Activated CD8-positive, alpha-beta T cell treated with anti-CD3 and anti-CD28 coated beads, Interleukin-2, amount 10 ng/mL, durations not matched to agents 7 days and 5 days (primary cell): ENCODE data around the gene CRAT. TPM values are rescaled to one million over a fixed set of nuclear protein-coding genes. Genes with fewer than 3 reads are reported as not detected.
A peak's percentile ranks its signal among the peaks of the same experiment; 100 is the strongest.
"Not testable (repeated sequence)": the region's sequence is repeated elsewhere in the genome, so short reads cannot be mapped to it uniquely, and the experiment has no call there.

Experiments used
- ATAC-seq: fragments of 150-1000 bp; cut with Tn5 transposase; one replicate; pipeline ENCODE4 v1.10.0; 2021; ENCODE audit warnings: moderate library complexity
- CTCF ChIA-PET: fragments of 350-600 bp; sonication (Branson Sonifier 250); formaldehyde crosslinking; loops from one replicate; lab custom pipeline; 2021; ENCODE audit warnings: antibody characterized with exemption; lab: Charles Lee
- POLR2A ChIA-PET: fragments of 350-600 bp; sonication (Branson Sonifier 250); formaldehyde crosslinking; loops from one replicate; lab custom pipeline; 2021; ENCODE audit warnings: antibody characterized with exemption; lab: Charles Lee
- DNase-seq: peaks from one replicate; pipeline ENCODE4 v3.0.0-alpha.2; 2020
- H3K27ac Mint-ChIP-seq: one replicate; pipeline ENCODE4 v1.8.0; 2021; ENCODE audit warnings: mild to moderate bottlenecking, mixed read lengths
- H3K27me3 Mint-ChIP-seq: one replicate; pipeline ENCODE4 v1.8.0; 2021; ENCODE audit warnings: low read depth, mixed read lengths
- H3K36me3 Mint-ChIP-seq: one replicate; pipeline ENCODE4 v1.8.0; 2021; ENCODE audit warnings: low read depth, mixed read lengths
- H3K4me1 Mint-ChIP-seq: one replicate; pipeline ENCODE4 v1.8.0; 2021; ENCODE audit warnings: low read depth, mixed read lengths
- H3K4me3 Mint-ChIP-seq: one replicate; pipeline ENCODE4 v1.8.0; 2021; ENCODE audit warnings: mild to moderate bottlenecking, mixed read lengths
- H3K9me3 Mint-ChIP-seq: one replicate; pipeline ENCODE4 v1.8.0; 2022; ENCODE audit warnings: mixed read lengths; ENCODE audit not compliant: insufficient read depth
- total RNA-seq, 2 experiments: library from RNA; stranded (reverse); gene quantifications; one replicate each; pipeline ENCODE4 v1.2.3, GENCODE V29; 2021

The CRAT gene
- total RNA-seq, 2 experiments from 2014 or later = 21.9 to 22.2 TPM

- no peak for DNase-seq
- POLR2A ChIA-PET = interaction anchor here (0.7 to 1.8 kb wide), 4 partner anchors 11 to 81 kb away, joined by 3 to 5 read pairs (median 4); partner anchors contain the start of genes CRAT, IER5L and PTPA
- no peak overlapping the region for H3K4me3 Mint-ChIP-seq
- peaks cover 37% of the 10 kb centered on the region for H3K36me3 Mint-ChIP-seq
- H3K9me3 Mint-ChIP-seq = no peaks in the 10 kb centered on the region
- H3K4me1 Mint-ChIP-seq = no peaks in the 10 kb centered on the region
- no peaks in the 10 kb centered on the region for H3K27me3 Mint-ChIP-seq
- CTCF ChIA-PET = interaction anchor here (0.6 to 3.3 kb wide), 5 partner anchors 14 to 520 kb away, joined by 3 to 15 read pairs (median 4); no protein-coding TSS in a partner anchor
- H3K27ac Mint-ChIP-seq = no peak overlapping the region
- no peak for ATAC-seq
Measured at GRCh38 chr9:129125478-129125877, 14.9 kb upstream of the CRAT start.

GRCh38 chr9:129124506-129125069 is 14.0 kb upstream of the CRAT start:
- ATAC-seq (no peak), DNase-seq (no peak)
- Mint-ChIP-seq H3K36me3 (peaks cover 41% of the 10 kb centered on the region), H3K4me1 (no peaks in the 10 kb centered on the region), H3K9me3 (no peaks in the 10 kb centered on the region), H3K27me3 (no peaks in the 10 kb centered on the region), H3K4me3 (no peak overlapping the region), H3K27ac (no peak overlapping the region)
- CTCF ChIA-PET = interaction anchor here (0.6 to 3.3 kb wide), 3 partner anchors 15 to 521 kb away, joined by 3 to 15 read pairs (median 3); no protein-coding TSS in a partner anchor
- POLR2A ChIA-PET = interaction anchor here (1.4 to 1.8 kb wide), 2 partner anchors 14 to 53 kb away, joined by 4 to 5 read pairs; partner anchors contain the start of genes CRAT, IER5L and PTPA

GRCh38 chr9:129122976-129123375 is 12.4 kb upstream of the CRAT start:
- peaks cover 46% of the 10 kb centered on the region for H3K36me3 Mint-ChIP-seq
- H3K4me3 Mint-ChIP-seq, H3K9me3 Mint-ChIP-seq, H3K27me3 Mint-ChIP-seq, ATAC-seq, H3K27ac Mint-ChIP-seq, DNase-seq, H3K4me1 Mint-ChIP-seq: not testable (repeated sequence)
- POLR2A ChIA-PET = interaction anchor here (1.5 kb wide), 1 partner anchor 12 kb away, joined by 5 read pairs; the partner anchor contains the start of genes CRAT and PTPA
- CTCF ChIA-PET = interaction anchor here (1.5 to 3.7 kb wide), 3 partner anchors 8 to 20 kb away, joined by 4 to 26 read pairs (median 5); no protein-coding TSS in a partner anchor

GRCh38 chr9:129122133-129122532 is 11.5 kb upstream of the CRAT start:
- H3K4me3 Mint-ChIP-seq = no peak overlapping the region
- POLR2A ChIA-PET = interaction anchor here (1.5 kb wide), 1 partner anchor 11 kb away, joined by 5 read pairs; the partner anchor contains the start of genes CRAT and PTPA
- no peaks in the 10 kb centered on the region for H3K4me1 Mint-ChIP-seq
- H3K9me3 Mint-ChIP-seq = no peaks in the 10 kb centered on the region
- no peak for ATAC-seq
- DNase-seq = no peak
- CTCF ChIA-PET = interaction anchor here (1.5 to 3.7 kb wide), 3 partner anchors 9 to 21 kb away, joined by 4 to 26 read pairs (median 5); no protein-coding TSS in a partner anchor
- H3K36me3 Mint-ChIP-seq = peaks cover 40% of the 10 kb centered on the region
- no peak overlapping the region for H3K27ac Mint-ChIP-seq
- no peaks in the 10 kb centered on the region for H3K27me3 Mint-ChIP-seq

- Mint-ChIP-seq H3K4me3 (no peak overlapping the region), H3K27me3 (no peaks in the 10 kb centered on the region), H3K9me3 (no peaks in the 10 kb centered on the region), H3K36me3 (peaks cover 40% of the 10 kb centered on the region), H3K4me1 (no peaks in the 10 kb centered on the region), H3K27ac (no peak overlapping the region)
- DNase-seq (no peak), ATAC-seq (no peak)
- POLR2A ChIA-PET = interaction anchor here (1.1 to 1.5 kb wide), 2 partner anchors 10 kb away, joined by 4 to 5 read pairs; partner anchors contain the start of genes CRAT and PTPA
- CTCF ChIA-PET = interaction anchor here (3.7 kb wide), 1 partner anchor 10 kb away, joined by 26 read pairs; no protein-coding TSS in a partner anchor
Measured at GRCh38 chr9:129121483-129121882, 10.9 kb upstream of the CRAT start.

GRCh38 chr9:129118799-129119198 is 8.2 kb upstream of the CRAT start:
- ATAC-seq = no peak
- POLR2A ChIA-PET = interaction anchor here (0.6 kb wide), 1 partner anchor 1016 kb away, joined by 3 read pairs; no protein-coding TSS in a partner anchor
- peaks cover 15% of the 10 kb centered on the region for H3K4me1 Mint-ChIP-seq
- H3K36me3 Mint-ChIP-seq = peaks cover 27% of the 10 kb centered on the region
- no peak for DNase-seq
- no peaks in the 10 kb centered on the region for H3K9me3 Mint-ChIP-seq
- H3K27me3 Mint-ChIP-seq = no peaks in the 10 kb centered on the region
- H3K27ac Mint-ChIP-seq = no peak overlapping the region
- CTCF ChIA-PET = no interaction called here
- no peak overlapping the region for H3K4me3 Mint-ChIP-seq

GRCh38 chr9:129113645-129114304 is 3.2 kb upstream of the CRAT start:
- Mint-ChIP-seq H3K4me3 (no peak overlapping the region), H3K27me3 (peaks cover 4% of the 10 kb centered on the region), H3K27ac (no peak overlapping the region), H3K4me1 (peaks cover 37% of the 10 kb centered on the region), H3K36me3 (peaks cover 10% of the 10 kb centered on the region), H3K9me3 (no peaks in the 10 kb centered on the region)
- DNase-seq = no peak
- POLR2A ChIA-PET = no interaction called here
- ATAC-seq = no peak
- CTCF ChIA-PET = interaction anchor here (0.8 to 4.4 kb wide), 5 partner anchors 18 to 511 kb away, joined by 3 to 39 read pairs (median 3); no protein-coding TSS in a partner anchor

GRCh38 chr9:129112526-129112925 is 1.9 kb upstream of the CRAT start:
- H3K36me3 Mint-ChIP-seq, DNase-seq, H3K27me3 Mint-ChIP-seq, H3K27ac Mint-ChIP-seq, H3K9me3 Mint-ChIP-seq, ATAC-seq: not testable (repeated sequence)
- POLR2A ChIA-PET = interaction anchor here (1.0 to 1.1 kb wide), 2 partner anchors 18 to 30 kb away, joined by 3 read pairs; no protein-coding TSS in a partner anchor
- Mint-ChIP-seq H3K4me3 (peak overlapping the region; percentile 96), H3K4me1 (peaks cover 40% of the 10 kb centered on the region)
- CTCF ChIA-PET = interaction anchor here (0.7 to 4.4 kb wide), 7 partner anchors 19 to 512 kb away, joined by 3 to 39 read pairs (median 6); partner anchors contain the start of gene DOLPP1

GRCh38 chr9:129111528-129112151 is 1.0 kb upstream of the CRAT start:
- peak; percentile 28 for ATAC-seq
- peak overlapping the region; percentile 96 for H3K4me3 Mint-ChIP-seq
- CTCF ChIA-PET = interaction anchor here (0.7 to 4.4 kb wide), 6 partner anchors 20 to 513 kb away, joined by 3 to 39 read pairs (median 6); partner anchors contain the start of gene DOLPP1
- peak overlapping the region; percentile 98 for H3K27ac Mint-ChIP-seq
- POLR2A ChIA-PET = interaction anchor here (0.7 to 1.5 kb wide), 8 partner anchors 11 to 474 kb away, joined by 3 to 6 read pairs (median 3); partner anchors contain the start of gene IER5L
- peak; percentile 56 for DNase-seq
- peaks cover 40% of the 10 kb centered on the region for H3K4me1 Mint-ChIP-seq
- peaks cover 4% of the 10 kb centered on the region for H3K27me3 Mint-ChIP-seq
- no peaks in the 10 kb centered on the region for H3K9me3 Mint-ChIP-seq
- H3K36me3 Mint-ChIP-seq = peaks cover 5% of the 10 kb centered on the region

- no peaks in the 10 kb centered on the region for H3K9me3 Mint-ChIP-seq
- ATAC-seq (no peak), DNase-seq (no peak)
- ChIA-PET CTCF (interaction anchor here (3.3 to 4.4 kb wide), 2 partner anchors 21 to 514 kb away, joined by 11 to 39 read pairs; no protein-coding TSS in a partner anchor), POLR2A (interaction anchor here (1.0 to 1.5 kb wide), 2 partner anchors 12 to 15 kb away, joined by 4 to 5 read pairs; no protein-coding TSS in a partner anchor)
- H3K27me3 Mint-ChIP-seq = peaks cover 4% of the 10 kb centered on the region
- H3K36me3 Mint-ChIP-seq = peaks cover 5% of the 10 kb centered on the region
- H3K27ac Mint-ChIP-seq = peak overlapping the region; percentile 61
- peaks cover 37% of the 10 kb centered on the region for H3K4me1 Mint-ChIP-seq
- peak overlapping the region; percentile 96 for H3K4me3 Mint-ChIP-seq
Measured at GRCh38 chr9:129109952-129110739, 447 bp downstream of the CRAT start.
